Right cardiac atrium (tissue), 5 donors: Measurements from ENCODE around the gene LCNL1. TPM values are rescaled to one million over a fixed set of nuclear protein-coding genes. Genes with fewer than 3 reads are reported as not detected.

Source experiments
- ATAC-seq, 2 donors: fragments of 200-7000 bp; cut with Tn5 transposase; one replicate each; pipeline versions ENCODE4 v1.8.0 to v1.9.1; 2020; ENCODE audit warnings: moderate library complexity in 2 of 2, mild to moderate bottlenecking in 1 of 2
- DNase-seq, 3 donors: peaks; one replicate each; pipeline ENCODE4 v3.0.0-alpha.2; 2020
- H3K27ac ChIP-seq: one replicate; pipeline ENCODE4 v1.5.1; 2013; ENCODE audit warnings: mild to moderate bottlenecking, low read length, control low read depth, moderate library complexity
- H3K27me3 ChIP-seq: one replicate; pipeline ENCODE4 v1.6.1; 2013; ENCODE audit not compliant: control insufficient read depth, insufficient read depth
- H3K4me1 ChIP-seq: one replicate; pipeline ENCODE4 v1.6.1; 2013; ENCODE audit warnings: low read length; ENCODE audit not compliant: control insufficient read depth, insufficient read depth
- H3K4me3 ChIP-seq: one replicate; pipeline ENCODE4 v1.5.1; 2013; ENCODE audit warnings: low read length, control low read depth
- H3K9me3 ChIP-seq: one replicate; pipeline ENCODE4 v1.6.1; 2013; ENCODE audit warnings: low read length; ENCODE audit not compliant: control insufficient read depth
- WGBS: extraction: QIAGEN DNeasy Blood & Tissue Kit; methylation state at CpG from one replicate; pipeline ENCODE4 v1.1.7; 2013; 5-methylcytosine and 5-hydroxymethylcytosine counted together
- intact Hi-C, 4 donors: fragments of 100-400 bp; cut with DNase I; formaldehyde crosslinking; loops; one replicate each; pipeline versions ENCODE4 v1.11.0 to v1.14.0; 2022 to 2023
- polyA plus RNA-seq: library from polyadenylated mRNA; stranded (reverse); fragments of 200-250 nt; gene quantifications from one replicate; pipeline ENCODE4 v1.2.3, GENCODE V29; 2013
- total RNA-seq, 4 donors: library from RNA; stranded (reverse); fragmentation: NEBNext Ultra II Directional; extraction: Animal tissue kit (Norgen Biotek cat#: 25700); gene quantifications; one replicate each; pipeline ENCODE4 v1.2.1, GENCODE V29; 2021
- donor health status: healthy with polysubstance abuse.
- donor health status: DM: no; HTN: yes; CAD: no.
- donor health status: DM: no; HTN: no; CAD: no.
- donor health status: DM: no; HTN: yes; CAD: no; lungs with severe emphysema.
- donor health status: DM: yes; HTN: yes; CAD: no.

LCNL1 gene
- total and polyA plus RNA-seq, 5 donors: 2.4 to 16.7 (median 7.2) TPM

DNA sequence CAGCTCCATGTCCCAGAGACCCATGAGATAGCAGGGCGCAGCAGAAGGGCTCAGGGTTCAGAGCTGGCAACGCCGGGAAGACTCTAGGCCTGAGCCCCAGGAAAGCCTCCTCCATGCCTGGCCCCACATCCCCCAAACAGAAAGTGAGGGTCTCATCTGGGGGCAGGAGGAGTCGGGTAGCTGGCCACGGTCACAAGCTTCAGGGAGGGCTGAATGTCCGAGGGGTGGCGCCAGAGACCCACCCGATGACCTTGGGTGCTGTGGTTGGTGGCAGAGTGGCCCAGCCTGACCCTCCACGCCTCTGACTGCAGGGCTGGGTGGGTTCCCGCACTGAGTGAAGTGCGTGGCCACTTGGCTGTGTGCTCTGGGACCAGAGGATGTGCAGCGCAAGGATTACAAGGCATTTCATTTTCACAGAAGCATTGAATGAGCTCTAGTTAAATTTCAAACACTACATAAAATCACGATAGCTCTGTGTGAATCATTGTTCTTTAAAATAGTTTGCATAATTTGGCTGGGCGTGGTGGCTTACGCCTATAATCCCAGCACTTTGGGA lies 34.8 kb upstream of the LCNL1 start:
- no peaks in the 10 kb centered on the region for H3K27me3 ChIP-seq
- no peaks in the 10 kb centered on the region for H3K4me1 ChIP-seq
- no peaks in the 10 kb centered on the region for H3K9me3 ChIP-seq
- H3K27ac ChIP-seq: peak overlapping the region; percentile 15
- no peak overlapping the region for H3K4me3 ChIP-seq
- peak; percentile 78 to 90 (median 88) for DNase-seq
- 26% methylated on average over 15 of the region's 15 CpGs for WGBS
- intact Hi-C loops: loop anchor here in 3 of 4 donors (5.0 to 10.0 kb wide), 7 partner anchors 34 to 153 kb away; partner anchors contain the start of genes ABCA2 (in 1 of the 3), AJM1 (in 1 of the 3), CCDC183 (in 1 of the 3) and FUT7 (in 1 of the 3)
- peak in 1 of 2 donors; percentile 12 for ATAC-seq

DNA sequence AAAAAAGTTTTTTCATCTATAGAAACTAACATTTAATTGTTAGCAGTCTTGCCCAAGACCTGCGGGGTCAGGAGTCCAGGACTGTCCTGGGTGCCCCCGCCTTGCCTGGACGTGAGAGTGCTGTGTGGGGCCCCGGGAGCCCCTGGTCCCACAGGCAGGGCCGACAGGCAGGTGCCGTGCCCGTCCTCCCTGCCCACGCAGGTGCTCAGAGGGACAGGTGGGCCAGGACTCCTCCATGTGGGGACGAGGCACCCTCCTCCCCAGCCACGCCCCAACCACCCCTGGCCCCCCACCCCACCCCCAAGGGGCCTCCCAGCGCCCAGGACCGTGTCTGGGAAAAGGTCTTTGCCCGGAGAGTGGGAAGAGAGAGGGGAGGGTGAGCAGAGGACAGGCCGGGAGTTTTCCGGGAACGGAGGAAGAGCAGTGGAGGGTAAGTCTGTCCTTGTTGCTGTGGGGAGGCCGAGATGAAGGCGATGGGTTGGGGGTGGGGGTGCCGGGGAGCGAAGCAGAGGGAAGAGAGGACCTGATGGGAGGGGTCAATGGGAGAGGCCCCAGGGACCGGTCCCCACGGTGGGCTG lies 33.5 kb upstream of the LCNL1 start:
- intact Hi-C loops: loop anchor here in 3 of 4 donors (5.0 to 10.0 kb wide), 7 partner anchors 33 to 155 kb away; partner anchors contain the start of genes ABCA2 (in 1 of the 3), AJM1 (in 1 of the 3), CCDC183 (in 1 of the 3) and FUT7 (in 1 of the 3)
- peak in 2 of 3 donors; percentile 57 to 63 for DNase-seq
- peak overlapping the region; percentile 59 for H3K27ac ChIP-seq

DNA sequence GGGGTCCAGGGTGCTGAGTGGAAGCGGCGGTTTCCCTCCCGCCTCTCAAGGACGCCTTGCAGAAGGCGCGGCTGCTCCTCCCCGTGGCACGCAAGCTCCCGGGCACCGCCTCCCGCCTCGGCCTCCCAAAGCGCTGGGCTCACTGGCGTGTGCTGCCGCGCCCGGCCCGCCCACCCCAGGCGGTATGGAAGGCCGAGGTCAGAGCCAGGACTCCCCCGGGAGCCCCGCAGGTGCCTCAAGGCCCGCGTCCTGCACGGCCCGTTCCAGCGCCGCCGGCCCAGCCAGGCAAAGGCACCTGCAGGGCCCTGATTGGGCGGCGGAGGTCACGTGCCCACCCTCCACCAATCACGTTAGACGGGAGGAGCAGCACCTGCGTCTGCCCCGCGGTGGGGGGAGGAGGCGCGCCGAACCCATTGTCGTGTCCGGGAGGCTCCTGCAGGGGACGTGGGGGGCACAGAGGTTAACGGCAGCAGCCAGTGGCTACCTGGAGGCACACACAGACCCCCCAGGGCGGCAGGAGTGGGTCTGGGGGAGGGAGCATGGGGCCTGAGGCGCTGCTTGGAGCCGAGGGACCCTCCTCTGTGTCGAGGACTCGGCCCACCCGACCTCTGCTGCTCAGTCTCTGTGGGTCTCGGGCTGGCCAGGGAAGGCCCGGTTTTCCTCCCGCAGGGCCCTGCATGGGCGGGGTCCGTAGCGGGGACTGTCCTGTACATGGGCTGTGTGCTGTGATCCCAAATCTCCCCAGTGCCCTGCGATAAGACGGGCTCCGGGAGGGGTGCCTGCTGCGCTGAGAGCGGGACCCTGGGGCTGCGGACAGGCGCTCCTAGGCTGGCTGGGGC lies 32.8 kb upstream of the LCNL1 start:
- H3K27me3 ChIP-seq: no peaks in the 10 kb centered on the region
- peak overlapping the region; percentile 59 for H3K27ac ChIP-seq
- peak; percentile 93 to 98 (median 97) for DNase-seq
- no peaks in the 10 kb centered on the region for H3K4me1 ChIP-seq
- H3K4me3 ChIP-seq: peak overlapping the region; percentile 52
- no peaks in the 10 kb centered on the region for H3K9me3 ChIP-seq
- intact Hi-C loops: loop anchor here (5.0 to 10.0 kb wide), 7 partner anchors 32 to 155 kb away; partner anchors contain the start of genes ABCA2 (in 2 of the 4), AJM1 (in 1 of the 4), CCDC183 (in 1 of the 4) and FUT7 (in 1 of the 4)
- peak; percentile 85 for ATAC-seq
- WGBS: 2% methylated on average over 63 of the region's 63 CpGs

More for the DNA sequence above, 33.5 kb upstream of the LCNL1 start:
- 17% methylated on average over 21 of the region's 22 CpGs for WGBS
- no peak for ATAC-seq
- Histone ChIP-seq H3K4me3 (peak overlapping the region; percentile 52), H3K4me1 (no peaks in the 10 kb centered on the region), H3K27me3 (no peaks in the 10 kb centered on the region), H3K9me3 (no peaks in the 10 kb centered on the region)

GRCh38 chr9:136950656-136951276 lies 32.0 kb upstream of the LCNL1 start:
- intact Hi-C loops: loop anchor here in 1 of 4 donors (5.0 kb wide), 1 partner anchor 77 kb away; the partner anchor contains the start of gene ABCA2
- DNase-seq: peak in 2 of 3 donors; percentile 69 to 75
- Histone ChIP-seq H3K4me3 (no peak overlapping the region), H3K27me3 (no peaks in the 10 kb centered on the region), H3K27ac (peak overlapping the region; percentile 56), H3K9me3 (no peaks in the 10 kb centered on the region), H3K4me1 (no peaks in the 10 kb centered on the region)
- WGBS: 38% methylated on average over 9 of the region's 9 CpGs
- peak; percentile 1 to 23 for ATAC-seq

GRCh38 chr9:136951541-136952320 lies 31.1 kb upstream of the LCNL1 start, which contains the start of gene LCN12:
Gene LCN12 (plus strand): TSS chr9:136952273. CDS start chr9:136952328, 55 bp downstream.
- intact Hi-C loops: loop anchor here in 1 of 4 donors (5.0 kb wide), 1 partner anchor 76 kb away; the partner anchor contains the start of gene ABCA2
- WGBS: 80% methylated on average over 14 of the region's 14 CpGs
- Histone ChIP-seq H3K27me3 (no peaks in the 10 kb centered on the region), H3K9me3 (no peaks in the 10 kb centered on the region), H3K27ac (peak within 1 kb of the TSS; percentile 21), H3K4me3 (no peak within 1 kb of the TSS), H3K4me1 (no peaks in the 10 kb centered on the region)
- DNase-seq (peak in 2 of 3 donors; percentile 58 to 61), ATAC-seq (no peak)

DNA sequence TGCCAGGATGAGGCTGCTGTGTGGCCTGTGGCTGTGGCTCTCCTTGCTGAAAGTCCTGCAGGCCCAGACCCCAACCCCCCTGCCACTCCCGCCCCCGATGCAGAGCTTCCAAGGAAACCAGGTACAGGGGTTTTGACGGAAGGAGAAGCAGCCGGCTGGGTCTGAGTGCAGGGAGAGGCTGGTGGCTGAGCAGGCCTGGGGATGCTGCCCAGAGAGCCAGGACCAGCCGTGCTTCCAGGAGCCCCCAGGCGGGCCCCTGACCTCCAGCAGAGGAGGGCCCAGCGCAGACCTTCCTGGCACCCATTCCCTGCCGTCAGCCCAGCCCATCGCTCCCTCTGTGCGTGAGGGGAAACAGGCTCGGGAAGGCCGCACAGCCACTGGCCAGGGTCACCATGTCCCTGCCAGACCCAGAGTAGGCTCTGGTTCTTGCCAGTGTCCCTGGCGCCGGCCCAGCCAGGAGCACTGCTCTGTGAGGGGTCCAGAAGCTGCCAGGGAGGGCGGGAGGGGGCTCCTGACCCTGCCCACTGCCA lies 30.4 kb upstream of the LCNL1 start:
- Histone ChIP-seq H3K4me3 (no peak overlapping the region), H3K9me3 (no peaks in the 10 kb centered on the region), H3K4me1 (no peaks in the 10 kb centered on the region)

DNA sequence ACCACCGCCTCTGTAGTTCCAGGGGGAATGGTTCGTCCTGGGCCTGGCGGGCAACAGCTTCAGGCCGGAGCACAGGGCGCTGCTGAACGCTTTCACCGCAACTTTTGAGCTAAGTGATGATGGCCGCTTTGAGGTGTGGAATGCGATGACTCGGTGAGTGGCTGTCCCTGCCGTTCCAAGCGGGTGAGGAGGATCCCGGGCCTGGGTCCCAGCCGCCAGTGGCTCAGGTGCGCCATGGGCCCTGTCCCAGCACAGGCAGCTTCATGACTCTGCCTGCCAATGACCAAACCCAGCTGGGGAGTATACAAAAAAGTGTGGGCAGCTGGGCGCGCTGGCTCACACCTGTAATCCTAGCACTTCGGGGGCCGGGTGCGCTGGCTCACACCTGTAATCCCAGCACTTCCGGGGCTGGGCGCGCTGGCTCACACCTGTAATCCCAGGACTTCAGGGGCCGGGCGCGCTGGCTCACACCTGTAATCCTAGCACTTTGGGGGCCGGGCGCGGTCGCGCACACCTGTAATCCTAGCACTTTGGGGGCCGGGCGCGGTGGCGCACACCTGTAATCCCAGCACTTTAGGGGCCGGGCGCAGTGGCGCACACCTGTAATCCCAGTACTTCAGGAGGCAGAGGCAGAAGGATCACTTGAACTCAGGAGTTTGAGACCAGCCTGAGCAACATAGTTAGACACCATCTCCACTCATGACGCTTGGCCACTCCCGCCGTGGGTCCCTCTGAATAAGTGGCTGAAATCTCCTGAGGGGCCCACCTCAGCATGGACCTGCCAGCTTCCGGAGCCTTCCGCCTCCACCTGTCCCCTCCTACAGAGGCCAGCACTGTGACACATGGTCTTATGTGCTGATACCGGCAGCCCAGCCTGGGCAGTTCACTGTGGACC lies 29.7 kb upstream of the LCNL1 start:
- H3K4me1 ChIP-seq: no peaks in the 10 kb centered on the region
- peak overlapping the region; percentile 21 for H3K27ac ChIP-seq
- DNase-seq (peak in 2 of 3 donors; percentile 43 to 45), ATAC-seq (no peak)
- intact Hi-C loops: loop anchor here in 1 of 4 donors (5.0 kb wide), 1 partner anchor 74 kb away; the partner anchor contains the start of gene ABCA2
- no peaks in the 10 kb centered on the region for H3K27me3 ChIP-seq
- H3K4me3 ChIP-seq: no peak overlapping the region
- WGBS: 81% methylated on average over 44 of the region's 44 CpGs
- H3K9me3 ChIP-seq: no peaks in the 10 kb centered on the region

More for the DNA sequence above, 30.4 kb upstream of the LCNL1 start:
- H3K27me3 ChIP-seq: no peaks in the 10 kb centered on the region
- H3K27ac ChIP-seq: peak overlapping the region; percentile 6
- ATAC-seq: no peak
- peak in 2 of 3 donors; percentile 74 to 76 for DNase-seq
- WGBS: 52% methylated on average over 15 of the region's 15 CpGs
- intact Hi-C loops: loop anchor here in 1 of 4 donors (5.0 kb wide), 1 partner anchor 75 kb away; the partner anchor contains the start of gene ABCA2

- intact Hi-C loops: loop anchor here in 1 of 4 donors (5.0 kb wide), 1 partner anchor 73 kb away; the partner anchor contains the start of gene ABCA2
- Histone ChIP-seq H3K4me1 (no peaks in the 10 kb centered on the region), H3K4me3 (no peak overlapping the region), H3K27ac (no peak overlapping the region), H3K27me3 (no peaks in the 10 kb centered on the region), H3K9me3 (no peaks in the 10 kb centered on the region)
- DNase-seq: peak in 2 of 3 donors; percentile 35 to 53
- no peak for ATAC-seq
- WGBS: 81% methylated on average over 19 of the region's 19 CpGs
These were observed 29.0 kb upstream of the LCNL1 start for GRCh38 chr9:136953771-136954269.
